Measurements from ENCODE around the gene PCSK5. TPM values are rescaled to one million over a fixed set of nuclear protein-coding genes. Genes with fewer than 3 reads are reported as not detected.

PCSK5 gene
- total RNA-seq, 1 experiment from 2014 or later, result 6.9 TPM

DNA sequence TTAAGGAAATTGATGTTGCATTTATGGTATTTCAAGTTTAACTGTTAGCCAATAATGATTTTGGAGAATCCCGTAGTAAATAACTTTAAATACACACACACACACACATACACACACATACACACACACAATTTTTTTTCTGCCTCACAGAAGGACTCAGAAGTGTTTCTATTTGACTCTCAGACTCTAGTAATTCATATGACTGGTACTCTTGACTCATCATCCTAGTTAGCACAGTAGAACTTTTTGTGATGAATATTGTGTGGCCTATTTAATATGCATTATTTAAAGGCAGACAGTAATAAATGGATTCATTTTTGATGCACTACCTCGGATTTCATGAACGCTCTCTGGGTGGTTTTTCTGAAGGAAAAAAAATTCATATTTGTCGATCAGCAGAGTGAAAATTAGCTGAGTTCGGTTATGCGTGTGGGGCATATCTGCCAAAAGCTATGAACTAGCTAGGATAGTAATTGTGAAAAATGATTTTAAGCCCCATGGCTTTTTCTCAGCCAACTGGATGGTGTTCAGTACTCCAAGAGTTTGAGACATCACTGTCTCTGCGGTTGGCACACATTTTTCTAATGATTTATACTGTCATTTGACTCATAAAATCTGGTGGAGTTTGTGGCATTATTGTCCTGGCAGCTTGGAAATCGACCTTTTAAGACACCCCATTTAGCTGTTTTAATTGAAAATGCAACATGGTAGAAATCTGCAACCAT lies 102.2 kb downstream of the PCSK5 start:
- no peaks in the 10 kb centered on the region for H3K79me2 ChIP-seq (ENCODE audit: insufficient read depth, low read length)
- no peaks in the 10 kb centered on the region for H4K20me1 ChIP-seq (ENCODE audit: insufficient read depth)
- H2AFZ ChIP-seq (ENCODE audit: low read depth, low read length, poor library complexity, severe bottlenecking), result no peak overlapping the region
- peaks cover 0 to 13% of the 10 kb centered on the region in 2 experiments; a peak in 2 of 4 replicates for H3K4me1 ChIP-seq (ENCODE audit: control insufficient read depth in 1 of 2, insufficient read depth in 2 of 2, low read length in 2 of 2)
- no peaks in the 10 kb centered on the region for H3K9me3 ChIP-seq (ENCODE audit: control insufficient read depth in 1 of 2, insufficient read depth in 1 of 2, low read depth in 1 of 2, low read length in 2 of 2)
- no TSS peak for BruUV-seq (replicated peaks)
- ATAC-seq (no peak), DNase-seq (ENCODE audit: low read depth, low spot score) (no peak)
- no peaks in the 10 kb centered on the region for H3K27me3 ChIP-seq (ENCODE audit: insufficient read depth, low read length)
- no peak overlapping the region for H3K9ac ChIP-seq (ENCODE audit: low read length)
- intact Hi-C loops (cut with micrococcal nuclease), result no loop called here
- ChIA-PET RAD21 (ENCODE audit: low non-redundant PET in 1 of 2, low total read pairs in 2 of 2, uncharacterized antibody in 2 of 2, unreplicated experiment in 2 of 2) (no interaction called here), CTCF (no interaction called here), POLR2A (no interaction called here)
- peak overlapping the region; percentile 28; the same call in 1 of the 2 replicates for H3K4me2 ChIP-seq (ENCODE audit: low read length)
- no peaks in the 10 kb centered on the region for H3K9me2 ChIP-seq (ENCODE audit: insufficient read depth)
- no peak overlapping the region for H3K27ac ChIP-seq (ENCODE audit: low read depth, low read length)
- no peak for TF ChIP-seq EZH2 (IDR thresholded peaks at IDR 0.05)
- H3K36me3 ChIP-seq (ENCODE audit: control insufficient read depth in 1 of 2, insufficient read depth in 2 of 2, low read length in 2 of 2), result no peaks in the 10 kb centered on the region
- H3K4me3 ChIP-seq (replicated peaks in 1 of 2; ENCODE audit: low read depth in 1 of 2, low read length in 2 of 2), result no peak overlapping the region

DNA sequence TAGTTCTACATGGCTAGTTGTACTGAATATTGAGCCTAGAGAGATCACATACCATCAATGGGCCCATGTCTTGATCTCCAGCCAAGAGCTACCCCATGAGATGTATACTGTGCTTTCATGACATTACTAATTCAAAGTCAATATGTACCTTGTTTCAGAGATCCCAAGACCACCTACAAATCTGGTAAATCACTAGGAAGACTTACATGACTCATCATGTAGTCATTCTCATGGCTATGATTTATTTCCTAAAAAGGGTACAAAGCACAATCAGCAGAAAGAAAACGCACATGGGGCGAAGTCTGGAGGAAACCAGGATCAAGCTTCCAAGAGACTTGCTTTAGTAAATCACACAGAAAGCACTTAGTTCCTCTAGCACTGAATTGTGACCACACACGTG lies 103.0 kb downstream of the PCSK5 start:
- BruUV-seq (replicated peaks), result no TSS peak
- ChIA-PET RAD21 (ENCODE audit: low non-redundant PET in 1 of 2, low total read pairs in 2 of 2, uncharacterized antibody in 2 of 2, unreplicated experiment in 2 of 2) (no interaction called here), CTCF (no interaction called here), POLR2A (no interaction called here)
- no peaks in the 10 kb centered on the region for H4K20me1 ChIP-seq (ENCODE audit: insufficient read depth)
- H3K27me3 ChIP-seq (ENCODE audit: insufficient read depth, low read length), result no peaks in the 10 kb centered on the region
- no peak overlapping the region for H3K4me3 ChIP-seq (replicated peaks in 1 of 2; ENCODE audit: low read depth in 1 of 2, low read length in 2 of 2)
- H3K36me3 ChIP-seq (ENCODE audit: control insufficient read depth in 1 of 2, insufficient read depth in 2 of 2, low read length in 2 of 2), result no peaks in the 10 kb centered on the region
- intact Hi-C loops (cut with micrococcal nuclease), result no loop called here
- H3K79me2 ChIP-seq (ENCODE audit: insufficient read depth, low read length), result no peaks in the 10 kb centered on the region
- peak overlapping the region; percentile 28 for H3K4me2 ChIP-seq (ENCODE audit: low read length)
- no peaks in the 10 kb centered on the region for H3K9me2 ChIP-seq (ENCODE audit: insufficient read depth)
- H3K9me3 ChIP-seq (ENCODE audit: control insufficient read depth in 1 of 2, insufficient read depth in 1 of 2, low read depth in 1 of 2, low read length in 2 of 2), result no peaks in the 10 kb centered on the region
- peak; percentile 26 for DNase-seq (ENCODE audit: low read depth, low spot score)
- TF ChIP-seq, protein P1, sequence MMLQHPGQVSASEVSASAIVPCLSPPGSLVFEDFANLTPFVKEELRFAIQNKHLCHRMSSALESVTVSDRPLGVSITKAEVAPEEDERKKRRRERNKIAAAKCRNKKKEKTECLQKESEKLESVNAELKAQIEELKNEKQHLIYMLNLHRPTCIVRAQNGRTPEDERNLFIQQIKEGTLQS (IDR thresholded peaks at IDR 0.05), result no peak
- TF ChIP-seq RAD21 (IDR thresholded peaks at IDR 0.05; ENCODE audit: low read depth) (no peak), JUND (IDR thresholded peaks at IDR 0.05) (peak; percentile 37; the same call in 1 of the 2 replicates), FOSL1 (IDR thresholded peaks at IDR 0.05; ENCODE audit: low read depth) (peak; percentile 72), SIN3A (IDR thresholded peaks at IDR 0.05; ENCODE audit: low read depth) (no peak), SRF (IDR thresholded peaks at IDR 0.05; ENCODE audit: low read depth) (peak; percentile 89)
- TF ChIP-seq, protein P2, sequence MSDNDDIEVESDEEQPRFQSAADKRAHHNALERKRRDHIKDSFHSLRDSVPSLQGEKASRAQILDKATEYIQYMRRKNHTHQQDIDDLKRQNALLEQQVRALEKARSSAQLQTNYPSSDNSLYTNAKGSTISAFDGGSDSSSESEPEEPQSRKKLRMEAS (IDR thresholded peaks at IDR 0.05), result 0 out of 2 replicates have a peak, but pooled peaks have one; percentile 24
- ATAC-seq, result no peak; the same call in 1 of the 2 replicates
- no peak overlapping the region for H3K27ac ChIP-seq (ENCODE audit: low read depth, low read length)
- no peak overlapping the region for H2AFZ ChIP-seq (ENCODE audit: low read depth, low read length, poor library complexity, severe bottlenecking)
- no peak overlapping the region for H3K9ac ChIP-seq (ENCODE audit: low read length)
- H3K4me1 ChIP-seq (ENCODE audit: control insufficient read depth in 1 of 2, insufficient read depth in 2 of 2, low read length in 2 of 2), result peaks cover 0 to 13% of the 10 kb centered on the region in 2 experiments; a peak in 2 of 4 replicates
